ENCODE results near the gene THADA. TPM values are rescaled to one million over a fixed set of nuclear protein-coding genes. Genes with fewer than 3 reads are reported as not detected.

The THADA gene
- polyA plus RNA-seq, 3 donors: 7.3 to 11.2 (median 9.7) TPM

DNA sequence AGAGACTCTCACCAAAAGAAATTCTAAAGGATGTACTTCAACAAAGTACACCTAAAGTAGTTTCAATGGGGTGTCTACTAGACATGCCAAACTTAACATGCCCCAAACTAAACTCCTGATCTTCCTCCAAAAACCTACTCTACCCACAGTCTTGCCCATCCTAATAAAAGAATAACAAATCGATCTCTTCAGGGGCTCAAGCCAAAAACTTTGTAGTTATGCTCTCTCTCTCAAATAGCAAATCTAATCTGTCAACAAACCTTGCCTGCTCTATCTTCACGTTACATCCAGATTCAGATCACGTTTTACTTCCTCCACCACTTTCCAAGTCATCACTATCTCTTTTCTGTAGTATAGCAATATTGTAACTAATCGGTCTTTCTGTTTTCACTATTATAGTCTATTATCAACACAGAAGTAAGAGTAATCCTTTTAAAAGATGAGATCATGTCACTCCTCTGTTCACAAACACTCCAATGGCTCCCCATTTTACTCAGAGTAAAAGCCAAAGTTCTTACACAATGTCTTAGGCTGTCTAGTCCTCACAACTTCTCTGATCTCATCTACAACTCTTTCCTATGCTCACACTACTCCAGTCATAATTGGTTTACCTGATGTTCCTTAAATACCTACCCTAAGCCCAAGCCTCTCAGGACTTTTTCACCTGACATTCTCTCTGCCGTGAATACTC is 79.9 kb downstream of the THADA start:
- no peaks in the 10 kb centered on the region for H3K27me3 ChIP-seq (ENCODE audit: control insufficient read depth in 2 of 2, insufficient read depth in 2 of 2, low read length in 2 of 2)
- H3K79me2 ChIP-seq (ENCODE audit: insufficient read depth, low read length): peaks cover 1% of the 10 kb centered on the region
- 100% methylated on average over 1 of the region's 5 CpGs for WGBS (ENCODE audit: insufficient coverage)
- no peak overlapping the region for H3K9ac ChIP-seq (ENCODE audit: insufficient read depth, low read length, poor library complexity, severe bottlenecking)
- Mint-ChIP-seq H3K27ac (peak overlapping the region in 5 of 7 donors; percentile 0 to 84 (median 41)), H3K36me3 (peaks cover 24 to 27% of the 10 kb centered on the region in 2 donors), H3K9me3 (no peaks in the 10 kb centered on the region), H3K27me3 (ENCODE audit: low read depth in 3 of 3) (peaks cover 0 to 1% (median 0%) of the 10 kb centered on the region in 3 donors), H3K4me1 (peaks cover 16% of the 10 kb centered on the region), H3K4me3 (no peak overlapping the region)
- H4K20me1 ChIP-seq (ENCODE audit: insufficient read depth, low read length): no peaks in the 10 kb centered on the region
- H3K27ac ChIP-seq (ENCODE audit: low read depth in 1 of 2, low read length in 2 of 2): no peak overlapping the region
- intact Hi-C loops (cut with micrococcal nuclease): no loop called here
- H2AFZ ChIP-seq (ENCODE audit: insufficient read depth, low read depth, low read length, poor library complexity, severe bottlenecking): no peak overlapping the region
- H3K4me2 ChIP-seq (replicated peaks; ENCODE audit: extremely low read depth, low read length, poor library complexity, severe bottlenecking): no peak overlapping the region
- H3K4me1 ChIP-seq (ENCODE audit: control insufficient read depth in 1 of 2, insufficient read depth in 2 of 2, low read length in 2 of 2): peaks cover 11 to 12% of the 10 kb centered on the region in 2 donors
- H3K9me3 ChIP-seq (replicated peaks in 1 of 2; ENCODE audit: control insufficient read depth in 1 of 2, insufficient read depth in 1 of 2, low read length in 2 of 2): no peaks in the 10 kb centered on the region
- no peak for DNase-seq
- peaks cover 0 to 16% of the 10 kb centered on the region in 2 donors for H3K36me3 ChIP-seq (replicated peaks in 1 of 2; ENCODE audit: control insufficient read depth in 1 of 2, insufficient read depth in 2 of 2, low read length in 2 of 2)
- no peak overlapping the region for H3K4me3 ChIP-seq (replicated peaks in 1 of 3; ENCODE audit: low read depth in 2 of 3, low read length in 3 of 3)
- TF ChIP-seq, protein P1, sequence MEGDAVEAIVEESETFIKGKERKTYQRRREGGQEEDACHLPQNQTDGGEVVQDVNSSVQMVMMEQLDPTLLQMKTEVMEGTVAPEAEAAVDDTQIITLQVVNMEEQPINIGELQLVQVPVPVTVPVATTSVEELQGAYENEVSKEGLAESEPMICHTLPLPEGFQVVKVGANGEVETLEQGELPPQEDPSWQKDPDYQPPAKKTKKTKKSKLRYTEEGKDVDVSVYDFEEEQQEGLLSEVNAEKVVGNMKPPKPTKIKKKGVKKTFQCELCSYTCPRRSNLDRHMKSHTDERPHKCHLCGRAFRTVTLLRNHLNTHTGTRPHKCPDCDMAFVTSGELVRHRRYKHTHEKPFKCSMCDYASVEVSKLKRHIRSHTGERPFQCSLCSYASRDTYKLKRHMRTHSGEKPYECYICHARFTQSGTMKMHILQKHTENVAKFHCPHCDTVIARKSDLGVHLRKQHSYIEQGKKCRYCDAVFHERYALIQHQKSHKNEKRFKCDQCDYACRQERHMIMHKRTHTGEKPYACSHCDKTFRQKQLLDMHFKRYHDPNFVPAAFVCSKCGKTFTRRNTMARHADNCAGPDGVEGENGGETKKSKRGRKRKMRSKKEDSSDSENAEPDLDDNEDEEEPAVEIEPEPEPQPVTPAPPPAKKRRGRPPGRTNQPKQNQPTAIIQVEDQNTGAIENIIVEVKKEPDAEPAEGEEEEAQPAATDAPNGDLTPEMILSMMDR (IDR thresholded peaks at IDR 0.05): no peak

DNA sequence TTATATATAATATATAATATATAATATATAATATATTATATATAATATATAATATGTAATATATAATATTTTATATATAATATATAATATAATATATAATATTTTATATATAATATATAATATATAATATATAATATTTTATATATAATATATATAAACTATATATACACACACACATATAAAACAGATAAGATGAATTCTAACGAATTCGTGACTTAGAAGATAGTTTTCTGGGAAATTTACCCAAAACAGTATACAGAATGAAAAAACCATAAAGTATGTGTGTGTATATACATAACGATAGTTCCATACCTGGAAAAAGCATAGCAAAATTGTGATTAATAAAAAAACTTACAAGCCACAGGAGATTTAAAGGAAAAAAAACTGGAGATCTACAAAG is 80.6 kb downstream of the THADA start:
- Histone ChIP-seq H2AFZ (ENCODE audit: insufficient read depth, low read depth, low read length, poor library complexity, severe bottlenecking) (no peak overlapping the region), H3K27me3 (ENCODE audit: control insufficient read depth in 2 of 2, insufficient read depth in 2 of 2, low read length in 2 of 2) (no peaks in the 10 kb centered on the region), H3K4me3 (replicated peaks in 1 of 3; ENCODE audit: low read depth in 2 of 3, low read length in 3 of 3) (no peak overlapping the region), H3K4me1 (ENCODE audit: control insufficient read depth in 1 of 2, insufficient read depth in 2 of 2, low read length in 2 of 2) (peaks cover 10 to 11% of the 10 kb centered on the region in 2 donors), H3K27ac (ENCODE audit: low read depth in 1 of 2, low read length in 2 of 2) (no peak overlapping the region), H4K20me1 (ENCODE audit: insufficient read depth, low read length) (no peaks in the 10 kb centered on the region), H3K9ac (ENCODE audit: insufficient read depth, low read length, poor library complexity, severe bottlenecking) (no peak overlapping the region), H3K79me2 (ENCODE audit: insufficient read depth, low read length) (no peaks in the 10 kb centered on the region), H3K9me3 (replicated peaks in 1 of 2; ENCODE audit: control insufficient read depth in 1 of 2, insufficient read depth in 1 of 2, low read length in 2 of 2) (no peaks in the 10 kb centered on the region), H3K4me2 (replicated peaks; ENCODE audit: extremely low read depth, low read length, poor library complexity, severe bottlenecking) (no peak overlapping the region), H3K36me3 (replicated peaks in 1 of 2; ENCODE audit: control insufficient read depth in 1 of 2, insufficient read depth in 2 of 2, low read length in 2 of 2) (peaks cover 0 to 16% of the 10 kb centered on the region in 2 donors)
- Mint-ChIP-seq H3K27me3 (ENCODE audit: low read depth in 3 of 3) (peaks cover 0 to 1% (median 0%) of the 10 kb centered on the region in 3 donors), H3K4me1 (peaks cover 15% of the 10 kb centered on the region), H3K4me3 (no peak overlapping the region), H3K9me3 (no peaks in the 10 kb centered on the region), H3K36me3 (peaks cover 27% of the 10 kb centered on the region in 2 donors), H3K27ac (peak overlapping the region in 1 of 7 donors; percentile 20)
- TF ChIP-seq, protein P1 (IDR thresholded peaks at IDR 0.05): no peak
- intact Hi-C loops (cut with micrococcal nuclease): no loop called here
- no CpG with 5 or more reads among the region's 3 CpGs for WGBS (ENCODE audit: insufficient coverage)
- DNase-seq: no peak

Measured in CD14-positive monocyte (primary cell).